ELF-1 (cell line): Measurements from ENCODE around the gene CLCA4.

Experiments used
- DNase-seq: peaks from one replicate; pipeline ENCODE4 v3.0.0-alpha.2; 2016; ENCODE audit warnings: low read depth, low spot score

CLCA4 gene

GRCh38 chr1:86616871-86617270 is 70.0 kb downstream of the CLCA4 start:
- DNase-seq = no peak

DNA sequence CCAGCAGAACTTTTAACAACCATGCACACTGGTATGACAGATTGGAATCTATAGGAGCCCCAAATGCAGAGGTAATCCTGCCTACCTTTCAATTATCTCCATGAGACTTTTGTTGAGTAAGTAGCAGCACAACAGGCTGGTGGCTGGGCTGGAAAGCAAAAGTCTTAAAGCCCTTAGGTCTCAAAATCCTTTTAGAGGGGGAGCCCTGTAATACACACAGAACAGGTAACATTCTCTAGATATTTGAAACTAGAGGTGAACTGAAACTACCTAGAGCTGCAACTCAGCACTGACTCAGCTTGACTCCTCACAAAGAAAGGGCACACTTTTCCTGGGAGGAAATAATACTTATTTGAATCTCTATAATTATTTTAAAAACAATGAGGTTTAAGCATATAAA is 71.5 kb downstream of the CLCA4 start:
- DNase-seq = peak; percentile 12

DNA sequence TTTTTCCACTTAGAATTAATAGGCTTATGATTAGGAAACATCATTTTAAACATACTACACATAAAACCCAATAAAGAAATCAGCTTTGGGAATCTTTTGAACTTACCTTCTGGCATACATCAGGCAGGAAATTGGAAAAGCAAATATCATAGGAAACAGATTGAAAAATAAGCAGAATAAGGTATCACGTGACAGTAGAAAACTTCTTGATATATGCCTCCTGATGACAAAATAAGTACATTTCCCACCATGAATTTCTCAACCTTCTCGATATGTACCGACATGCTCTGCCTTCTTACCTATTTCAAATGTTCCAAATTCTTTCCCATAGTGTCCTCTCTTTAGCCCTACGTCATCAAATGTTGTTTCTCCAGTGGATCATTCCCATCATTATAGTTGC is 72.4 kb downstream of the CLCA4 start:
- DNase-seq = no peak

DNA sequence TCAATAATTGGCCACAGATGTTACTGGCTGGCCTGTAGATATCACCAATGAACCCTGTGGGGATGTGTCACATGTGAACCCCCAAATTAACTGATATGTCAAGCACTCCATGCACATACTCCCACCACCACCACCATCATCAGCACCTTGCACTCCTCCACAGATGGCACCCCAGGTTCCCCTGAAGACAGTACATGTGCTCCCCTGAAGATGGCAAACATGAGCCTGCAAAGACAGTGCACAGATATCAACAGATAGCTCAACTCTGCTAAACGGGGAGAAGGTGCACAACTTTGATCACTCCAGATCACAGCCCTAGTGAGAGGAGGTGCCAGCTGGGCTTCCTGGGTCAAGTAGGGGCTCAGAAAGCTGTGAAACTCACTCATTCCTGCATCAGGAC is 74.4 kb downstream of the CLCA4 start:
- DNase-seq = no peak
